K562 (cell line): ENCODE data around the gene TNIP2. TPM values are rescaled to one million over a fixed set of nuclear protein-coding genes. Genes with fewer than 3 reads are reported as not detected.
A peak's percentile ranks its signal among the peaks of the same experiment; 100 is the strongest.

ENCODE experiments used
- ATAC-seq: fragments of 200-7000 bp; cut with Tn5 transposase; 3 replicates; pipeline ENCODE4 v1.9.1; 2020; ENCODE audit warnings: moderate library complexity
- BruUV-seq: library from RNA; stranded (reverse); fragments of 400-500 nt; replicated peaks from 2 replicates; lab custom pipeline; 2021; lab: Mats Ljungman, UMichigan
- CTCF ChIA-PET: fragments of 300-600 bp; formaldehyde crosslinking; extraction: SDS; loops from one replicate; lab custom pipeline; 2021; ENCODE audit warnings: low intra/inter-chr PET ratio; lab: Yijun Ruan, JAX
- POLR2A ChIA-PET: fragments of 300-600, 350-650 bp; sonication (Branson Sonifier 250); formaldehyde crosslinking; extraction: SDS; loops from one replicate; lab custom pipeline; 2021; ENCODE audit warnings: antibody characterized with exemption, inconsistent platforms; lab: Yijun Ruan, JAX
- DNase-seq, 4 experiments: peaks; one replicate each; pipeline versions ENCODE4 v3.0.0 to v3.0.0-alpha.2; 2011 to 2018; ENCODE audit warnings: low spot score in 3 of 4, mixed read lengths in 3 of 4; ENCODE audit errors: extremely low read depth in 1 of 4
- FAIRE-seq: peaks from 2 replicates; lab custom pipeline; 2011; peaks lifted over from hg19 to GRCh38; lab: Jason Lieb, UNC
- H2AFZ ChIP-seq: 2 replicates; pipeline ENCODE4 v1.6.0; 2011; ENCODE audit warnings: low read depth, low read length, control low read depth, inconsistent platforms
- H3K27ac ChIP-seq: fragments of 200-600 bp; 3 replicates; pipeline ENCODE4 v1.8.0; 2011; ENCODE audit warnings: low read depth, mild to moderate bottlenecking, control low read depth, inconsistent platforms, low read length, moderate library complexity, mixed read lengths; ENCODE audit errors: extremely low read depth
- H3K27me3 ChIP-seq, 2 experiments: fragments of 300-600 bp in 1 of 2; 2 replicates in 1 of 2; 3 replicates in 1 of 2; pipeline versions ENCODE4 v1.6.0 to v1.8.0; 2011; ENCODE audit warnings: inconsistent platforms in 2 of 2, low read length in 2 of 2, mild to moderate bottlenecking in 1 of 2, mixed read lengths in 1 of 2, moderate library complexity in 1 of 2; ENCODE audit not compliant: control insufficient read depth in 2 of 2, insufficient read depth in 2 of 2
- H3K36me3 ChIP-seq: fragments of 300-600 bp; 3 replicates; pipeline ENCODE4 v1.8.0; 2011; ENCODE audit warnings: mild to moderate bottlenecking, low read length, inconsistent platforms; ENCODE audit not compliant: control insufficient read depth, insufficient read depth
- H3K4me1 ChIP-seq, 2 experiments: fragments of 200-600 bp in 1 of 2; replicated peaks in 1 of 2; 2 replicates in 1 of 2; 3 replicates in 1 of 2; pipeline versions ENCODE4 v1.5.1 to v1.8.0; 2011; ENCODE audit warnings: inconsistent platforms in 2 of 2, low read length in 2 of 2, mild to moderate bottlenecking in 1 of 2, mixed read lengths in 1 of 2, moderate library complexity in 1 of 2; ENCODE audit not compliant: control insufficient read depth in 2 of 2, insufficient read depth in 2 of 2
- H3K4me2 ChIP-seq: 2 replicates; pipeline ENCODE4 v1.6.1; 2011; ENCODE audit warnings: low read length, control low read depth, inconsistent platforms, mixed read lengths; ENCODE audit not compliant: insufficient read depth
- H3K4me3 ChIP-seq: fragments of 200-600 bp; sonication (generic), shearing (Covaris generic); 2 replicates; pipeline ENCODE4 v1.5.1; 2016; ENCODE audit warnings: control low read depth, inconsistent platforms
- H3K79me2 ChIP-seq: fragments of 200-600 bp; 3 replicates; pipeline ENCODE4 v1.8.0; 2011; ENCODE audit warnings: low read length, inconsistent platforms; ENCODE audit not compliant: control insufficient read depth, insufficient read depth
- H3K9ac ChIP-seq, 2 experiments: 2 replicates each; pipeline versions ENCODE4 v1.6.0 to v1.6.1; 2011; ENCODE audit warnings: low read depth in 2 of 2, low read length in 2 of 2, control low read depth in 1 of 2, inconsistent platforms in 1 of 2, mild to moderate bottlenecking in 1 of 2, mixed read lengths in 1 of 2; ENCODE audit not compliant: insufficient read depth in 1 of 2
- H3K9me1 ChIP-seq: one replicate; pipeline ENCODE4 v1.6.0; 2011; ENCODE audit warnings: inconsistent platforms, mild to moderate bottlenecking, low read length, moderate library complexity; ENCODE audit not compliant: control insufficient read depth, insufficient read depth
- H3K9me3 ChIP-seq: replicated peaks from 2 replicates; pipeline ENCODE4 v1.5.1; 2011; ENCODE audit warnings: low read depth, low read length, inconsistent platforms; ENCODE audit not compliant: control insufficient read depth, insufficient read depth
- H4K20me1 ChIP-seq: replicated peaks from 2 replicates; pipeline ENCODE4 v1.6.1; 2011; ENCODE audit warnings: low read length, inconsistent platforms, mixed read lengths; ENCODE audit not compliant: control insufficient read depth, insufficient read depth
- CEBPG ChIP-seq, 3 experiments: fragments of 200-800 bp in 1 of 3; sonication (Bioruptor generic) in 1 of 3; sonication (generic) in 1 of 3; formaldehyde crosslinking in 1 of 3; IDR thresholded peaks in 2 of 3; conservative IDR thresholded peaks in 1 of 3; 2 replicates each; pipeline versions ENCODE4 v1.6.1 to v1.8.0; 2016 to 2022; ENCODE audit warnings: missing compliant biosample characterization in 2 of 3, missing genetic modification characterization in 2 of 3, mild to moderate bottlenecking in 1 of 3, missing genetic modification reagents in 1 of 3
- CHAMP1 ChIP-seq: fragments of 450-650 bp; IDR thresholded peaks from 2 replicates; pipeline ENCODE4 v1.6.1; 2016; ENCODE audit warnings: mild to moderate bottlenecking
- EP300 ChIP-seq: IDR thresholded peaks from 2 replicates; pipeline ENCODE4 v1.6.1; 2012; ENCODE audit warnings: low read length, improper control_type of control experiment
- KDM2B ChIP-seq: fragments of 250-450 bp; sonication (Bioruptor Pico); IDR thresholded peaks from 2 replicates; pipeline ENCODE4 v1.8.0; 2021; ENCODE audit warnings: mild to moderate bottlenecking, moderate library complexity
- KLF10 ChIP-seq: fragments of 250-450 bp; sonication (Bioruptor Pico); IDR thresholded peaks from 2 replicates; pipeline ENCODE4 v1.6.1; 2021; ENCODE audit warnings: matching md5 sums
- MYNN ChIP-seq, 2 experiments: sonication (generic); formaldehyde crosslinking in 1 of 2; IDR thresholded peaks; 2 replicates each; pipeline versions ENCODE4 v1.5.0 to v1.6.1; 2016 to 2020; ENCODE audit warnings: antibody characterized with exemption in 1 of 2, missing genetic modification reagents in 1 of 2
- NFYB ChIP-seq: IDR thresholded peaks from 2 replicates; pipeline ENCODE4 v1.6.1; 2011; ENCODE audit warnings: mild to moderate bottlenecking, moderate library complexity; ENCODE audit not compliant: insufficient read length; ENCODE audit errors: extremely low read depth
- POLR2G ChIP-seq: fragments of 200-400 bp; formaldehyde crosslinking; IDR thresholded peaks from 2 replicates; pipeline ENCODE4 v1.6.1; 2017; ENCODE audit warnings: low read depth, mild to moderate bottlenecking, antibody characterized with exemption, low read length, moderate library complexity
- PYGO2 ChIP-seq: fragments of 450-650 bp; IDR thresholded peaks from 2 replicates; pipeline ENCODE4 v1.6.1; 2016; ENCODE audit warnings: mild to moderate bottlenecking, missing genetic modification characterization, moderate library complexity, missing compliant biosample characterization
- RAD51 ChIP-seq: fragments of 450-650 bp; IDR thresholded peaks from 2 replicates; pipeline ENCODE4 v1.7.1; 2016; ENCODE audit warnings: low read depth, mild to moderate bottlenecking, borderline replicate concordance
- RBM22 ChIP-seq: fragments of 200-400 bp; formaldehyde crosslinking; IDR thresholded peaks from 2 replicates; pipeline ENCODE4 v1.6.1; 2018; ENCODE audit warnings: low read length, low read depth; ENCODE audit not compliant: poor library complexity, severe bottlenecking
- SAFB ChIP-seq: fragments of 200-400 bp; formaldehyde crosslinking; IDR thresholded peaks from 2 replicates; pipeline ENCODE4 v1.6.1; 2017; ENCODE audit warnings: low read depth, low read length, borderline replicate concordance
- WGBS: fragments of 100-300 bp; shearing (Covaris generic); methylation state at CpG from one replicate; pipeline ENCODE4 v1.1.6; 2016; ENCODE audit warnings: low coverage, mixed read lengths; ENCODE audit not compliant: insufficient coverage; ENCODE audit errors: missing lambda C conversion rate; 5-methylcytosine and 5-hydroxymethylcytosine counted together
- in situ Hi-C: fragments of 300-500 bp; cut with MboI; formaldehyde crosslinking; loops from 4 replicates; pipeline ENCODE4 v1.15.0; 2018; ENCODE audit warnings: inconsistent platforms, mixed read lengths
- intact Hi-C: fragments of 100-400 bp; cut with micrococcal nuclease; formaldehyde crosslinking; loops from 2 replicates; pipeline ENCODE4 v1.14.2; 2022
- polyA plus RNA-seq, 8 experiments: library from polyadenylated mRNA; depleted of rRNA in 4 of 8; stranded (reverse) in 5 of 8; unstranded in 3 of 8; fragments of >200 nt; fragmentation: Nextera tagmentation in 2 of 8; fragmentation: Illumina TruSeq in 1 of 8; extraction: Ambion mirVana in 2 of 8; extraction: Trizol in 1 of 8; gene quantifications; 2 replicates each; pipeline versions ENCODE4 v1.2.1 to v1.2.3, GENCODE V29; 2011 to 2014; ENCODE audit warnings: inconsistent platforms in 1 of 8, missing spikeins in 1 of 8
- total RNA-seq, 7 experiments: library from RNA; depleted of rRNA in 6 of 7; stranded (reverse); fragments of >200 nt in 6 of 7; fragmentation: Illumina TruSeq in 2 of 7; extraction: Trizol in 2 of 7; gene quantifications; 2 replicates each; pipeline versions ENCODE4 v1.2.1 to v1.2.3, GENCODE V29; 2011 to 2021; ENCODE audit warnings: low replicate concordance in 1 of 7
- TF ChIP-seq, protein P1 (sequence below): sonication (generic); formaldehyde crosslinking; IDR thresholded peaks from 2 replicates; pipeline ENCODE4 v1.8.1; 2023; ENCODE audit warnings: missing genetic modification reagents, mild to moderate bottlenecking, borderline replicate concordance

TNIP2 gene
- total and polyA plus RNA-seq, 9 of the 15 experiments (the other 6 are each of a cell fraction or from before 2014, with no cell fraction given) = 0.61 to 42.6 (median 19.5) TPM

GRCh38 chr4:2733001-2733843 is 22.9 kb downstream of the TNIP2 start:
- intact Hi-C loops (no loop called here), in situ Hi-C loops (no loop called here)
- ChIA-PET CTCF (no interaction called here), POLR2A (interaction anchor here (0.6 to 1.1 kb wide), 3 partner anchors 9 to 477 kb away, joined by 3 to 5 read pairs (median 4); no protein-coding TSS in a partner anchor)
- ATAC-seq (peak; percentile 40), FAIRE-seq (no peak), DNase-seq (no peak)
- Histone ChIP-seq H3K9me1 (no peaks in the 10 kb centered on the region), H2AFZ (no peak overlapping the region), H3K4me1 (peaks cover 0 to 12% of the 10 kb centered on the region in 2 experiments; a peak in 3 of 5 replicates), H3K27me3 (no peaks in the 10 kb centered on the region), H3K79me2 (no peaks in the 10 kb centered on the region), H3K4me3 (no peak overlapping the region), H3K9me3 (no peaks in the 10 kb centered on the region), H3K4me2 (no peak overlapping the region), H3K36me3 (peaks cover 32% of the 10 kb centered on the region; the same call in 2 of the 3 replicates), H4K20me1 (no peaks in the 10 kb centered on the region), H3K9ac (peak overlapping the region in 1 of 2 experiments; percentile 43; a peak in 1 of 4 replicates), H3K27ac (no peak overlapping the region)
- WGBS = 87% methylated on average over 20 of the region's 21 CpGs
- no TSS peak for BruUV-seq
- TF ChIP-seq RBM22 (peak; percentile 64), KLF10 (CRISPR knock-in tag) (no peak), PYGO2 (tag) (no peak), KDM2B (no peak), RAD51 (no peak), POLR2G (peak; percentile 60), CEBPG (CRISPR knock-in tag; IDR thresholded peaks at IDR 0.05) (no peak), CEBPG (tag; conservative IDR thresholded peaks at IDR 0.05 in 1 of 2, IDR thresholded peaks at IDR 0.05 in 1 of 2) (no peak), SAFB (no peak), EP300 (no peak), CHAMP1 (no peak), NFYB (no peak), MYNN (IDR thresholded peaks at IDR 0.05) (peak; percentile 42; the same call in 1 of the 2 replicates), MYNN (CRISPR knock-in tag; IDR thresholded peaks at IDR 0.05) (no peak)
- TF ChIP-seq, protein P1, sequence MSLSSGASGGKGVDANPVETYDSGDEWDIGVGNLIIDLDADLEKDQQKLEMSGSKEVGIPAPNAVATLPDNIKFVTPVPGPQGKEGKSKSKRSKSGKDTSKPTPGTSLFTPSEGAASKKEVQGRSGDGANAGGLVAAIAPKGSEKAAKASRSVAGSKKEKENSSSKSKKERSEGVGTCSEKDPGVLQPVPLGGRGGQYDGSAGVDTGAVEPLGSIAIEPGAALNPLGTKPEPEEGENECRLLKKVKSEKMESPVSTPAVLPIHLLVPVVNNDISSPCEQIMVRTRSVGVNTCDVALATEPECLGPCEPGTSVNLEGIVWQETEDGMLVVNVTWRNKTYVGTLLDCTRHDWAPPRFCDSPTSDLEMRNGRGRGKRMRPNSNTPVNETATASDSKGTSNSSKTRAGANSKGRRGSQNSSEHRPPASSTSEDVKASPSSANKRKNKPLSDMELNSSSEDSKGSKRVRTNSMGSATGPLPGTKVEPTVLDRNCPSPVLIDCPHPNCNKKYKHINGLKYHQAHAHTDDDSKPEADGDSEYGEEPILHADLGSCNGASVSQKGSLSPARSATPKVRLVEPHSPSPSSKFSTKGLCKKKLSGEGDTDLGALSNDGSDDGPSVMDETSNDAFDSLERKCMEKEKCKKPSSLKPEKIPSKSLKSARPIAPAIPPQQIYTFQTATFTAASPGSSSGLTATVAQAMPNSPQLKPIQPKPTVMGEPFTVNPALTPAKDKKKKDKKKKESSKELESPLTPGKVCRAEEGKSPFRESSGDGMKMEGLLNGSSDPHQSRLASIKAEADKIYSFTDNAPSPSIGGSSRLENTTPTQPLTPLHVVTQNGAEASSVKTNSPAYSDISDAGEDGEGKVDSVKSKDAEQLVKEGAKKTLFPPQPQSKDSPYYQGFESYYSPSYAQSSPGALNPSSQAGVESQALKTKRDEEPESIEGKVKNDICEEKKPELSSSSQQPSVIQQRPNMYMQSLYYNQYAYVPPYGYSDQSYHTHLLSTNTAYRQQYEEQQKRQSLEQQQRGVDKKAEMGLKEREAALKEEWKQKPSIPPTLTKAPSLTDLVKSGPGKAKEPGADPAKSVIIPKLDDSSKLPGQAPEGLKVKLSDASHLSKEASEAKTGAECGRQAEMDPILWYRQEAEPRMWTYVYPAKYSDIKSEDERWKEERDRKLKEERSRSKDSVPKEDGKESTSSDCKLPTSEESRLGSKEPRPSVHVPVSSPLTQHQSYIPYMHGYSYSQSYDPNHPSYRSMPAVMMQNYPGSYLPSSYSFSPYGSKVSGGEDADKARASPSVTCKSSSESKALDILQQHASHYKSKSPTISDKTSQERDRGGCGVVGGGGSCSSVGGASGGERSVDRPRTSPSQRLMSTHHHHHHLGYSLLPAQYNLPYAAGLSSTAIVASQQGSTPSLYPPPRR = no peak
